Measurements from ENCODE around the gene ELFN1. TPM values are rescaled to one million over a fixed set of nuclear protein-coding genes. Genes with fewer than 3 reads are reported as not detected.
"Not testable (repeated sequence)": the region's sequence is repeated elsewhere in the genome, so short reads cannot be mapped to it uniquely, and the experiment has no call there.

Gene ELFN1
- total RNA-seq, 1 donor from 2014 or later = 4.3 TPM

GRCh38 chr7:1715331-1715625, 45.2 kb downstream of the ELFN1 start:
- H3K36me3 ChIP-seq = no peaks in the 10 kb centered on the region
- intact Hi-C loops (cut with DNase I) = no loop called here
- H3K4me3 ChIP-seq = no peak overlapping the region
- H3K9me3 ChIP-seq = no peaks in the 10 kb centered on the region
- peaks cover 18% of the 10 kb centered on the region for H3K27me3 ChIP-seq
- H3K27ac ChIP-seq = no peak overlapping the region
- TF ChIP-seq CTCF (IDR thresholded peaks at IDR 0.05) = no peak
- no peak for DNase-seq
- no peak for ATAC-seq
- H3K4me1 ChIP-seq = no peaks in the 10 kb centered on the region

- no peak overlapping the region for H3K27ac ChIP-seq
- no peak for TF ChIP-seq CTCF (IDR thresholded peaks at IDR 0.05)
- ATAC-seq = no peak
- peaks cover 18% of the 10 kb centered on the region for H3K27me3 ChIP-seq
- H3K4me3 ChIP-seq = no peak overlapping the region
- DNase-seq = no peak
- intact Hi-C loops (cut with DNase I) = no loop called here
- H3K4me1 ChIP-seq = no peaks in the 10 kb centered on the region
- no peaks in the 10 kb centered on the region for H3K9me3 ChIP-seq
- no peaks in the 10 kb centered on the region for H3K36me3 ChIP-seq
Measured at GRCh38 chr7:1715671-1716074, 45.6 kb downstream of the ELFN1 start.

- Histone ChIP-seq H3K27ac (no peak overlapping the region), H3K9me3 (no peaks in the 10 kb centered on the region), H3K4me1 (no peaks in the 10 kb centered on the region), H3K36me3 (no peaks in the 10 kb centered on the region), H3K4me3 (no peak overlapping the region), H3K27me3 (peaks cover 18% of the 10 kb centered on the region)
- DNase-seq (no peak), ATAC-seq (no peak)
- intact Hi-C loops (cut with DNase I) = no loop called here
- TF ChIP-seq CTCF (IDR thresholded peaks at IDR 0.05) = no peak
Measured at GRCh38 chr7:1716263-1717094, 46.4 kb downstream of the ELFN1 start.

GRCh38 chr7:1717095-1717483, 47.0 kb downstream of the ELFN1 start:
- intact Hi-C loops (cut with DNase I) = no loop called here
- H3K27me3 ChIP-seq = peaks cover 18% of the 10 kb centered on the region
- no peak for DNase-seq
- no peaks in the 10 kb centered on the region for H3K9me3 ChIP-seq
- no peaks in the 10 kb centered on the region for H3K36me3 ChIP-seq
- no peak overlapping the region for H3K27ac ChIP-seq
- no peaks in the 10 kb centered on the region for H3K4me1 ChIP-seq
- H3K4me3 ChIP-seq = no peak overlapping the region
- no peak for TF ChIP-seq CTCF (IDR thresholded peaks at IDR 0.05)
- no peak for ATAC-seq

- Histone ChIP-seq H3K27ac (no peak overlapping the region), H3K27me3 (peaks cover 18% of the 10 kb centered on the region), H3K4me1 (no peaks in the 10 kb centered on the region), H3K36me3 (no peaks in the 10 kb centered on the region), H3K4me3 (no peak overlapping the region), H3K9me3 (no peaks in the 10 kb centered on the region)
- no peak for ATAC-seq
- no peak for DNase-seq
- intact Hi-C loops (cut with DNase I) = no loop called here
- no peak for TF ChIP-seq CTCF (IDR thresholded peaks at IDR 0.05)
Measured at GRCh38 chr7:1717903-1718676, 48.0 kb downstream of the ELFN1 start.

GRCh38 chr7:1718850-1719249, 48.8 kb downstream of the ELFN1 start:
- not testable (repeated sequence) for DNase-seq

GRCh38 chr7:1719256-1719655, 49.2 kb downstream of the ELFN1 start:
- H3K36me3 ChIP-seq; H3K27ac ChIP-seq; H3K9me3 ChIP-seq; H3K4me3 ChIP-seq; ATAC-seq; DNase-seq; intact Hi-C loops (cut with DNase I); H3K4me1 ChIP-seq: not testable (repeated sequence)
- H3K27me3 ChIP-seq = peaks cover 18% of the 10 kb centered on the region

More at GRCh38 chr7:1718850-1719249, 48.8 kb downstream of the ELFN1 start:
- H3K9me3 ChIP-seq; H3K4me3 ChIP-seq; ATAC-seq; H3K36me3 ChIP-seq; H3K4me1 ChIP-seq; intact Hi-C loops (cut with DNase I); H3K27ac ChIP-seq: not testable (repeated sequence)
- H3K27me3 ChIP-seq = peaks cover 18% of the 10 kb centered on the region
